Smooth muscle cell (in vitro differentiated cells): Measurements from ENCODE around the gene RWDD1. TPM values are rescaled to one million over a fixed set of nuclear protein-coding genes. Genes with fewer than 3 reads are reported as not detected.

Experiments
- DNase-seq: peaks from one replicate; lab custom pipeline; 2025; ENCODE audit not compliant: unreplicated experiment; lab: John Stamatoyannopoulos, UW
- H2AFZ ChIP-seq: fragments of 200-600 bp; sonication (generic); 2 replicates; pipeline ENCODE4 v1.6.0; 2016; ENCODE audit warnings: antibody characterized with exemption, low read depth, mild to moderate bottlenecking
- H3F3A ChIP-seq: fragments of 200-600 bp; sonication (generic); 2 replicates; pipeline ENCODE4 v1.6.0; 2017; ENCODE audit warnings: antibody characterized with exemption, low read depth
- H3K27ac ChIP-seq: fragments of 200-600 bp; sonication (generic); 2 replicates; pipeline ENCODE4 v1.5.1; 2016; ENCODE audit warnings: low read depth, mild to moderate bottlenecking
- H3K27me3 ChIP-seq: fragments of 200-600 bp; sonication (generic); 2 replicates; pipeline ENCODE4 v1.6.1; 2016; ENCODE audit warnings: low read depth, mild to moderate bottlenecking
- H3K36me3 ChIP-seq: fragments of 200-600 bp; sonication (generic); 2 replicates; pipeline ENCODE4 v1.5.1; 2016; ENCODE audit warnings: low read depth
- H3K4me1 ChIP-seq: fragments of 200-600 bp; sonication (generic); 2 replicates; pipeline ENCODE4 v1.5.1; 2016; ENCODE audit warnings: low read depth
- H3K4me2 ChIP-seq: fragments of 200-600 bp; sonication (generic); 2 replicates; pipeline ENCODE4 v1.6.0; 2016; ENCODE audit warnings: mild to moderate bottlenecking
- H3K4me3 ChIP-seq: fragments of 200-600 bp; sonication (generic); 2 replicates; pipeline ENCODE4 v1.5.1; 2016; ENCODE audit warnings: mild to moderate bottlenecking
- H3K79me2 ChIP-seq: fragments of 200-600 bp; sonication (generic); 2 replicates; pipeline ENCODE4 v1.6.0; 2016; ENCODE audit warnings: low read depth, mild to moderate bottlenecking
- H3K9ac ChIP-seq: fragments of 200-600 bp; sonication (generic); 2 replicates; pipeline ENCODE4 v1.6.0; 2016; ENCODE audit warnings: low read depth
- H3K9me3 ChIP-seq: fragments of 200-600 bp; sonication (generic); replicated peaks from 2 replicates; pipeline ENCODE4 v1.5.1; 2016; ENCODE audit warnings: low read depth
- H4K20me1 ChIP-seq: fragments of 200-600 bp; sonication (generic); 2 replicates; pipeline ENCODE4 v1.6.0; 2016; ENCODE audit warnings: low read depth
- CTCF ChIP-seq: fragments of 200-600 bp; sonication (generic); IDR thresholded peaks from 2 replicates; pipeline ENCODE4 v1.5.1; 2017; ENCODE audit warnings: borderline replicate concordance, mild to moderate bottlenecking, antibody characterized with exemption; ENCODE audit not compliant: insufficient read depth, poor library complexity, severe bottlenecking
- WGBS: methylation state at CpG from one replicate; pipeline ENCODE4 v1.1.7; 2016; ENCODE audit warnings: low lambda C conversion rate; 5-methylcytosine and 5-hydroxymethylcytosine counted together
- polyA plus RNA-seq: library from polyadenylated mRNA; unstranded; fragments of >200 nt; fragmentation: Nextera tagmentation; extraction: Ambion mirVana; gene quantifications from 2 replicates; pipeline ENCODE4 v1.2.1, GENCODE V29; 2016
- total RNA-seq: library from RNA; depleted of rRNA; stranded (reverse); fragments of >200 nt; gene quantifications from 2 replicates; pipeline ENCODE4 v1.2.3, GENCODE V29; 2014

RWDD1 gene
- total and polyA plus RNA-seq, 2 experiments from 2014 or later = 64.0 to 69.4 TPM

GRCh38 chr6:116536216-116536621 is 35.1 kb upstream of the RWDD1 start:
- H3K27me3 ChIP-seq = no peaks in the 10 kb centered on the region
- H3K36me3 ChIP-seq = no peaks in the 10 kb centered on the region
- no peak overlapping the region for H3K27ac ChIP-seq
- 13% methylated on average over 4 of the region's 4 CpGs for WGBS
- no peak overlapping the region for H3K4me3 ChIP-seq
- no peaks in the 10 kb centered on the region for H4K20me1 ChIP-seq
- peaks cover 5% of the 10 kb centered on the region for H3K4me1 ChIP-seq
- peak overlapping the region; percentile 85 for H2AFZ ChIP-seq
- peak; percentile 83 for TF ChIP-seq CTCF
- DNase-seq = no peak
- H3K9me3 ChIP-seq = no peaks in the 10 kb centered on the region
- no peak overlapping the region for H3K4me2 ChIP-seq
- H3K79me2 ChIP-seq = no peaks in the 10 kb centered on the region
- H3K9ac ChIP-seq = no peak overlapping the region
- no peaks in the 10 kb centered on the region for H3F3A ChIP-seq

DNA sequence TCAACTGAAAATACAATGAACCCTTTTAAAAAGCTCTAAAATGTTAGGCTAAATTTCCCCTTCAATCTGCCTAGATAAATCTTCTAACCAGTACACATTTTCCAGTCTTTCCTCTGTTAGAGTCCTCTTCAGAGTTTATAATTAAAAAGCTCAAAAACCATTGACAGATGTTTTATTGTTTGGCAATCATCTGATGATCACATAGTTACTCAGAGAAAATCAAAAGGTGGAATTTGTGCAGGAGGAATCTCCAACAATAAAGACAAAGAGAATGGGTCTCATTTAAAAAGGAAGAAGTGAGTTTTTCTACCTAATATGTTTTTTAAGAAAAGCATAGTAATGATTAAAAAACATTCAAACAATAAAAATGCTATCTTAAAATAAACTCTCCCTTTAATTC is 28.9 kb upstream of the RWDD1 start:
- Histone ChIP-seq H3K27ac (no peak overlapping the region), H2AFZ (no peak overlapping the region), H3K4me1 (no peaks in the 10 kb centered on the region), H3K4me2 (no peak overlapping the region), H3K9me3 (no peaks in the 10 kb centered on the region), H3K27me3 (peaks cover 10% of the 10 kb centered on the region), H3K9ac (no peak overlapping the region), H4K20me1 (no peaks in the 10 kb centered on the region), H3F3A (no peaks in the 10 kb centered on the region), H3K4me3 (no peak overlapping the region), H3K36me3 (no peaks in the 10 kb centered on the region), H3K79me2 (no peaks in the 10 kb centered on the region)
- TF ChIP-seq CTCF = no peak
- DNase-seq = no peak

GRCh38 chr6:116543149-116543548 is 28.2 kb upstream of the RWDD1 start:
- no peaks in the 10 kb centered on the region for H3K9me3 ChIP-seq
- H4K20me1 ChIP-seq = no peaks in the 10 kb centered on the region
- peaks cover 10% of the 10 kb centered on the region for H3K27me3 ChIP-seq
- no peak overlapping the region for H3K4me3 ChIP-seq
- H3K9ac ChIP-seq = no peak overlapping the region
- H3K4me1 ChIP-seq = no peaks in the 10 kb centered on the region
- no peaks in the 10 kb centered on the region for H3K79me2 ChIP-seq
- no peaks in the 10 kb centered on the region for H3K36me3 ChIP-seq
- H3K4me2 ChIP-seq = no peak overlapping the region
- H3K27ac ChIP-seq = no peak overlapping the region
- TF ChIP-seq CTCF = no peak
- DNase-seq = no peak
- no peak overlapping the region for H2AFZ ChIP-seq
- no peaks in the 10 kb centered on the region for H3F3A ChIP-seq

GRCh38 chr6:116545651-116546050 is 25.7 kb upstream of the RWDD1 start, which contains the start of gene TRAPPC3L:
TSS of gene TRAPPC3L (minus strand) at chr6:116545684. CDS start at chr6:116545514, 170 bp downstream.
- no peaks in the 10 kb centered on the region for H3K4me1 ChIP-seq
- H2AFZ ChIP-seq = no peak within 1 kb of the TSS
- no peaks in the 10 kb centered on the region for H3K79me2 ChIP-seq
- H3K9me3 ChIP-seq = no peaks in the 10 kb centered on the region
- no peak within 1 kb of the TSS for H3K9ac ChIP-seq
- H3K36me3 ChIP-seq = no peaks in the 10 kb centered on the region
- H3K4me2 ChIP-seq = no peak within 1 kb of the TSS
- no peaks in the 10 kb centered on the region for H4K20me1 ChIP-seq
- no peak within 1 kb of the TSS for H3K27ac ChIP-seq
- peaks cover 10% of the 10 kb centered on the region for H3K27me3 ChIP-seq
- no peak for TF ChIP-seq CTCF
- no peak within 1 kb of the TSS for H3K4me3 ChIP-seq
- WGBS = 54% methylated on average over 4 of the region's 4 CpGs
- no peak for DNase-seq
- no peaks in the 10 kb centered on the region for H3F3A ChIP-seq
